Activated naive CD4-positive, alpha-beta T cell treated with anti-CD3 and anti-CD28 coated beads for 36 hours (primary cell): Measurements from ENCODE around the gene SPSB2. TPM values are rescaled to one million over a fixed set of nuclear protein-coding genes. Genes with fewer than 3 reads are reported as not detected.
"Not testable (repeated sequence)": the region's sequence is repeated elsewhere in the genome, so short reads cannot be mapped to it uniquely, and the experiment has no call there.

ENCODE experiments used
- CTCF ChIA-PET: fragments of 350-600 bp; sonication (Branson Sonifier 250); formaldehyde crosslinking; loops from one replicate; lab custom pipeline; 2021; ENCODE audit warnings: antibody characterized with exemption; lab: Charles Lee
- DNase-seq: peaks from one replicate; pipeline ENCODE4 v3.0.0-alpha.2; 2020
- H3K27ac Mint-ChIP-seq: one replicate; pipeline ENCODE4 v1.8.0; 2021; ENCODE audit warnings: mild to moderate bottlenecking, mixed read lengths
- H3K27me3 Mint-ChIP-seq: one replicate; pipeline ENCODE4 v1.8.0; 2021; ENCODE audit warnings: low read depth, mixed read lengths
- H3K36me3 Mint-ChIP-seq: one replicate; pipeline ENCODE4 v1.8.0; 2021; ENCODE audit warnings: low read depth, mixed read lengths
- H3K4me1 Mint-ChIP-seq: one replicate; pipeline ENCODE4 v1.8.0; 2021; ENCODE audit warnings: low read depth, mixed read lengths
- H3K4me3 Mint-ChIP-seq: one replicate; pipeline ENCODE4 v1.8.0; 2021; ENCODE audit warnings: mild to moderate bottlenecking, moderate library complexity, mixed read lengths
- H3K9me3 Mint-ChIP-seq: one replicate; pipeline ENCODE4 v1.8.0; 2021; ENCODE audit warnings: mixed read lengths
- intact Hi-C: fragments of 100-400 bp; cut with micrococcal nuclease; formaldehyde crosslinking; loops from one replicate; pipeline ENCODE4 v1.15.1; 2023
- total RNA-seq, 2 experiments: library from RNA; stranded (reverse); gene quantifications; one replicate each; pipeline ENCODE4 v1.2.3, GENCODE V29; 2021

SPSB2 gene
- total RNA-seq, 2 experiments from 2014 or later: 2.6 to 2.8 TPM

GRCh38 chr12:6912164-6912935, 39.2 kb upstream of the SPSB2 start:
- H3K4me3 Mint-ChIP-seq: peak overlapping the region; percentile 89
- intact Hi-C loops: no loop called here
- no peak for DNase-seq
- CTCF ChIA-PET: interaction anchor here (1.3 to 2.4 kb wide), 3 partner anchors 12 to 40 kb away, joined by 3 to 9 read pairs (median 7); no protein-coding TSS in a partner anchor
- H3K27ac Mint-ChIP-seq: no peak overlapping the region
- no peaks in the 10 kb centered on the region for H3K9me3 Mint-ChIP-seq
- no peaks in the 10 kb centered on the region for H3K27me3 Mint-ChIP-seq
- H3K36me3 Mint-ChIP-seq: peaks cover 6% of the 10 kb centered on the region
- peaks cover 33% of the 10 kb centered on the region for H3K4me1 Mint-ChIP-seq

- H3K27ac Mint-ChIP-seq: no peak overlapping the region
- no peak for DNase-seq
These were observed 36.5 kb upstream of the SPSB2 start for GRCh38 chr12:6909421-6910145.

GRCh38 chr12:6908141-6908540, 35.0 kb upstream of the SPSB2 start:
- H3K36me3 Mint-ChIP-seq, H3K27me3 Mint-ChIP-seq, intact Hi-C loops, H3K9me3 Mint-ChIP-seq, H3K4me3 Mint-ChIP-seq, H3K27ac Mint-ChIP-seq, H3K4me1 Mint-ChIP-seq, DNase-seq: not testable (repeated sequence)
- CTCF ChIA-PET: interaction anchor here (0.7 to 3.8 kb wide), 5 partner anchors 16 to 199 kb away, joined by 3 to 18 read pairs (median 3); partner anchors contain the start of gene SPSB2

More at GRCh38 chr12:6909421-6910145, 36.5 kb upstream of the SPSB2 start:
- H3K9me3 Mint-ChIP-seq: no peaks in the 10 kb centered on the region
- H3K27me3 Mint-ChIP-seq: no peaks in the 10 kb centered on the region
- CTCF ChIA-PET: interaction anchor here (0.8 to 3.8 kb wide), 4 partner anchors 12 to 36 kb away, joined by 3 to 18 read pairs (median 6); partner anchors contain the start of gene SPSB2
- peaks cover 10% of the 10 kb centered on the region for H3K4me1 Mint-ChIP-seq
- no peaks in the 10 kb centered on the region for H3K36me3 Mint-ChIP-seq
- no peak overlapping the region for H3K4me3 Mint-ChIP-seq
- intact Hi-C loops: no loop called here

- Mint-ChIP-seq H3K4me3 (no peak overlapping the region), H3K36me3 (no peaks in the 10 kb centered on the region)
These were observed 32.4 kb upstream of the SPSB2 start for GRCh38 chr12:6905414-6906040.

GRCh38 chr12:6904280-6905276, 31.5 kb upstream of the SPSB2 start, which contains the start of gene LRRC23:
TSS of gene LRRC23 (plus strand) at chr12:6904822. CDS start at chr12:6905634, 812 bp downstream.
- Mint-ChIP-seq H3K9me3 (no peaks in the 10 kb centered on the region), H3K27ac (no peak within 1 kb of the TSS), H3K4me1 (peaks cover 3% of the 10 kb centered on the region), H3K36me3 (no peaks in the 10 kb centered on the region), H3K4me3 (no peak within 1 kb of the TSS), H3K27me3 (no peaks in the 10 kb centered on the region)
- intact Hi-C loops: loop anchor here (1.0 to 2.0 kb wide), 7 partner anchors 10 to 285 kb away; partner anchors contain the start of genes C12orf57, ENO2, LPCAT3 and PEX5
- CTCF ChIA-PET: interaction anchor here (0.6 to 1.6 kb wide), 5 partner anchors 13 to 145 kb away, joined by 3 to 6 read pairs (median 4); partner anchors contain the start of gene SPSB2
- DNase-seq: peak; percentile 99

More at GRCh38 chr12:6905414-6906040, 32.4 kb upstream of the SPSB2 start:
- Mint-ChIP-seq H3K27me3 (no peaks in the 10 kb centered on the region), H3K4me1 (no peaks in the 10 kb centered on the region), H3K9me3 (no peaks in the 10 kb centered on the region), H3K27ac (no peak overlapping the region)
- CTCF ChIA-PET: interaction anchor here (0.6 to 1.3 kb wide), 2 partner anchors 14 to 146 kb away, joined by 3 to 6 read pairs; no protein-coding TSS in a partner anchor
- no peak for DNase-seq
- intact Hi-C loops: loop anchor here (2.0 kb wide), 1 partner anchor 39 kb away; the partner anchor contains the start of gene C12orf57

GRCh38 chr12:6903722-6904121, 30.6 kb upstream of the SPSB2 start:
- H3K27me3 Mint-ChIP-seq: no peaks in the 10 kb centered on the region
- DNase-seq: no peak
- H3K4me3 Mint-ChIP-seq: no peak overlapping the region
- intact Hi-C loops: loop anchor here (1.0 to 2.0 kb wide), 7 partner anchors 11 to 286 kb away; partner anchors contain the start of genes C12orf57, ENO2, LPCAT3 and PEX5
- CTCF ChIA-PET: interaction anchor here (0.7 to 1.6 kb wide), 3 partner anchors 12 to 34 kb away, joined by 3 to 4 read pairs (median 4); partner anchors contain the start of gene SPSB2
- no peak overlapping the region for H3K27ac Mint-ChIP-seq
- H3K36me3 Mint-ChIP-seq: no peaks in the 10 kb centered on the region
- H3K4me1 Mint-ChIP-seq: peaks cover 5% of the 10 kb centered on the region
- no peaks in the 10 kb centered on the region for H3K9me3 Mint-ChIP-seq

GRCh38 chr12:6902448-6902847, 29.3 kb upstream of the SPSB2 start:
- no peak overlapping the region for H3K27ac Mint-ChIP-seq
- no peak for DNase-seq
- H3K36me3 Mint-ChIP-seq: no peaks in the 10 kb centered on the region
- intact Hi-C loops: no loop called here
- H3K27me3 Mint-ChIP-seq: no peaks in the 10 kb centered on the region
- CTCF ChIA-PET: interaction anchor here (1.0 to 1.5 kb wide), 4 partner anchors 11 to 33 kb away, joined by 3 to 4 read pairs (median 3); partner anchors contain the start of gene SPSB2
- peaks cover 5% of the 10 kb centered on the region for H3K4me1 Mint-ChIP-seq
- H3K9me3 Mint-ChIP-seq: no peaks in the 10 kb centered on the region
- H3K4me3 Mint-ChIP-seq: no peak overlapping the region

- intact Hi-C loops: no loop called here
- Mint-ChIP-seq H3K27ac (no peak overlapping the region), H3K27me3 (no peaks in the 10 kb centered on the region), H3K4me3 (no peak overlapping the region), H3K36me3 (no peaks in the 10 kb centered on the region), H3K4me1 (peaks cover 5% of the 10 kb centered on the region), H3K9me3 (no peaks in the 10 kb centered on the region)
- CTCF ChIA-PET: interaction anchor here (1.2 kb wide), 1 partner anchor 38 kb away, joined by 3 read pairs; no protein-coding TSS in a partner anchor
- peak; percentile 45 for DNase-seq
These were observed 26.9 kb upstream of the SPSB2 start for GRCh38 chr12:6899837-6900519.

GRCh38 chr12:6899427-6899826, 26.3 kb upstream of the SPSB2 start:
- H3K9me3 Mint-ChIP-seq: no peaks in the 10 kb centered on the region
- no peaks in the 10 kb centered on the region for H3K36me3 Mint-ChIP-seq
- no peak overlapping the region for H3K4me3 Mint-ChIP-seq
- CTCF ChIA-PET: interaction anchor here (1.2 kb wide), 1 partner anchor 39 kb away, joined by 3 read pairs; no protein-coding TSS in a partner anchor
- intact Hi-C loops: no loop called here
- peaks cover 5% of the 10 kb centered on the region for H3K4me1 Mint-ChIP-seq
- DNase-seq: no peak
- no peaks in the 10 kb centered on the region for H3K27me3 Mint-ChIP-seq
- H3K27ac Mint-ChIP-seq: no peak overlapping the region

- Mint-ChIP-seq H3K27ac (no peak overlapping the region), H3K9me3 (no peaks in the 10 kb centered on the region), H3K27me3 (no peaks in the 10 kb centered on the region), H3K36me3 (no peaks in the 10 kb centered on the region), H3K4me3 (no peak overlapping the region), H3K4me1 (peaks cover 9% of the 10 kb centered on the region)
- intact Hi-C loops: no loop called here
- CTCF ChIA-PET: interaction anchor here (0.6 to 1.7 kb wide), 3 partner anchors 12 to 331 kb away, joined by 3 to 4 read pairs (median 4); no protein-coding TSS in a partner anchor
- no peak for DNase-seq
These were observed 23.8 kb upstream of the SPSB2 start for GRCh38 chr12:6896846-6897435.
